HCT116 (cell line): ENCODE data around the gene CAST. TPM values are rescaled to one million over a fixed set of nuclear protein-coding genes. Genes with fewer than 3 reads are reported as not detected.

Source experiments
- ATAC-seq: fragments of 200-7000 bp; cut with Tn5 transposase; 2 replicates; pipeline ENCODE4 v1.9.1; 2020; ENCODE audit warnings: mild to moderate bottlenecking, moderate library complexity
- BruUV-seq: library from RNA; stranded (reverse); fragments of 400-500 nt; replicated peaks from 2 replicates; lab custom pipeline; 2021; lab: Mats Ljungman, UMichigan
- CTCF ChIA-PET: fragments of 300-600 bp; sonication (Branson Sonifier 250); formaldehyde crosslinking; loops from one replicate; lab custom pipeline; 2021; ENCODE audit warnings: antibody characterized with exemption; lab: Charles Lee
- POLR2A ChIA-PET: fragments of 300-600, 350-600 bp; sonication (Branson Sonifier 250); formaldehyde crosslinking; loops from one replicate; lab custom pipeline; 2021; ENCODE audit warnings: antibody characterized with exemption; lab: Charles Lee
- RAD21 ChIA-PET, 2 experiments: fragments of 300-600 bp; sonication (Branson Sonifier 250); formaldehyde crosslinking; loops; one replicate each; lab custom pipeline; 2023; ENCODE audit warnings: low total read pairs in 2 of 2; ENCODE audit not compliant: uncharacterized antibody in 2 of 2, unreplicated experiment in 2 of 2, low non-redundant PET in 1 of 2; lab: Charles Lee
- DNase-seq: peaks from one replicate; pipeline ENCODE4 v3.0.0-alpha.2; 2010; ENCODE audit warnings: low read depth, low spot score
- H2AFZ ChIP-seq: fragments of 200-600 bp; shearing (Covaris generic), sonication (generic); 2 replicates; pipeline ENCODE4 v1.6.1; 2017; ENCODE audit warnings: low read depth, mixed run types, mixed read lengths, antibody characterized with exemption, low read length; ENCODE audit not compliant: poor library complexity, severe bottlenecking
- H3K27ac ChIP-seq: 2 replicates; pipeline ENCODE4 v1.5.1; 2012; ENCODE audit warnings: low read depth, low read length
- H3K27me3 ChIP-seq: fragments of 200-600 bp; sonication (generic); 2 replicates; pipeline ENCODE4 v1.6.1; 2016; ENCODE audit warnings: mixed run types, low read length, mixed read lengths; ENCODE audit not compliant: insufficient read depth
- H3K36me3 ChIP-seq, 2 experiments: fragments of 200-500 bp in 1 of 2; fragments of 200-600 bp in 1 of 2; sonication (Bioruptor generic) in 1 of 2; sonication (generic) in 1 of 2; 2 replicates each; pipeline versions ENCODE4 v1.5.1 to v1.6.1; 2014 to 2016; ENCODE audit warnings: low read length in 2 of 2, inconsistent platforms in 1 of 2, mixed read lengths in 1 of 2, mixed run types in 1 of 2; ENCODE audit not compliant: insufficient read depth in 2 of 2, control insufficient read depth in 1 of 2
- H3K4me1 ChIP-seq, 2 experiments: fragments of 200-600 bp in 1 of 2; sonication (generic) in 1 of 2; 2 replicates each; pipeline versions ENCODE4 v1.5.1 to v1.6.1; 2012 to 2017; ENCODE audit warnings: low read length in 2 of 2, inconsistent platforms in 1 of 2, mild to moderate bottlenecking in 1 of 2, mixed read lengths in 1 of 2, mixed run types in 1 of 2, moderate library complexity in 1 of 2; ENCODE audit not compliant: insufficient read depth in 2 of 2, control insufficient read depth in 1 of 2
- H3K4me2 ChIP-seq: fragments of 200-600 bp; sonication (generic); 2 replicates; pipeline ENCODE4 v1.6.1; 2017; ENCODE audit warnings: mixed run types, low read length, mixed read lengths
- H3K4me3 ChIP-seq, 2 experiments: fragments of 200-600 bp in 1 of 2; sonication (generic) in 1 of 2; replicated peaks in 1 of 2; 2 replicates each; pipeline ENCODE4 v1.5.1; 2011 to 2016; ENCODE audit warnings: low read length in 2 of 2, control low read depth in 1 of 2, low read depth in 1 of 2, mild to moderate bottlenecking in 1 of 2, mixed read lengths in 1 of 2, mixed run types in 1 of 2
- H3K79me2 ChIP-seq: fragments of 200-600 bp; sonication (generic); 2 replicates; pipeline ENCODE4 v1.6.1; 2017; ENCODE audit warnings: mild to moderate bottlenecking, mixed run types, low read length, moderate library complexity, mixed read lengths; ENCODE audit not compliant: insufficient read depth
- H3K9ac ChIP-seq: fragments of 200-600 bp; sonication (generic); 2 replicates; pipeline ENCODE4 v1.6.1; 2016; ENCODE audit warnings: low read length, mixed read lengths
- H3K9me2 ChIP-seq: fragments of 200-600 bp; sonication (generic), shearing (Covaris generic); 2 replicates; pipeline ENCODE4 v1.6.1; 2017; ENCODE audit warnings: mixed run types, mild to moderate bottlenecking, moderate library complexity; ENCODE audit not compliant: insufficient read depth
- H3K9me3 ChIP-seq, 2 experiments: fragments of 200-500 bp in 1 of 2; fragments of 200-600 bp in 1 of 2; sonication (Bioruptor generic) in 1 of 2; sonication (generic) in 1 of 2; 2 replicates each; pipeline ENCODE4 v1.6.1; 2014 to 2017; ENCODE audit warnings: low read length in 2 of 2, mixed read lengths in 2 of 2, inconsistent platforms in 1 of 2, low read depth in 1 of 2, mild to moderate bottlenecking in 1 of 2, mixed run types in 1 of 2, moderate library complexity in 1 of 2; ENCODE audit not compliant: control insufficient read depth in 1 of 2, insufficient read depth in 1 of 2
- H4K20me1 ChIP-seq: fragments of 200-600 bp; sonication (generic), shearing (Covaris generic); 2 replicates; pipeline ENCODE4 v1.6.1; 2017; ENCODE audit warnings: mixed run types, mild to moderate bottlenecking, moderate library complexity; ENCODE audit not compliant: insufficient read depth
- CBX3 ChIP-seq: IDR thresholded peaks from 2 replicates; pipeline ENCODE4 v1.6.1; 2012; ENCODE audit warnings: low read depth
- CEBPB ChIP-seq: IDR thresholded peaks from 2 replicates; pipeline ENCODE4 v1.6.1; 2012; ENCODE audit warnings: low read depth
- EGR1 ChIP-seq: IDR thresholded peaks from 2 replicates; pipeline ENCODE4 v1.6.1; 2012; ENCODE audit warnings: low read depth
- ELF1 ChIP-seq: IDR thresholded peaks from 2 replicates; pipeline ENCODE4 v1.6.1; 2012; ENCODE audit warnings: low read depth, borderline replicate concordance
- EZH2phosphoT487 ChIP-seq: fragments of 200-600 bp; IDR thresholded peaks from 2 replicates; pipeline ENCODE4 v1.6.1; 2018; ENCODE audit warnings: antibody characterized with exemption, borderline replicate concordance
- FOSL1 ChIP-seq: IDR thresholded peaks from 2 replicates; pipeline ENCODE4 v1.6.1; 2012; ENCODE audit warnings: low read depth
- JUND ChIP-seq: IDR thresholded peaks from 2 replicates; pipeline ENCODE4 v1.6.1; 2012
- POLR2A ChIP-seq: IDR thresholded peaks from 2 replicates; pipeline ENCODE4 v1.7.0; 2011; ENCODE audit warnings: borderline replicate concordance; ENCODE audit not compliant: insufficient read depth, insufficient read length; ENCODE audit errors: extremely low read depth
- POLR2AphosphoS5 ChIP-seq: IDR thresholded peaks from 2 replicates; pipeline ENCODE4 v1.6.1; 2011; ENCODE audit warnings: mild to moderate bottlenecking, low read depth, low read length, moderate library complexity
- RAD21 ChIP-seq: IDR thresholded peaks from 2 replicates; pipeline ENCODE4 v1.6.1; 2012; ENCODE audit warnings: low read depth, mild to moderate bottlenecking
- SIN3A ChIP-seq: IDR thresholded peaks from 2 replicates; pipeline ENCODE4 v1.6.1; 2012; ENCODE audit warnings: low read depth
- SP1 ChIP-seq: IDR thresholded peaks from 2 replicates; pipeline ENCODE4 v1.6.1; 2012; ENCODE audit warnings: low read depth
- ZBTB33 ChIP-seq: IDR thresholded peaks from 2 replicates; pipeline ENCODE4 v1.6.1; 2011; ENCODE audit warnings: mild to moderate bottlenecking, low read length, moderate library complexity; ENCODE audit not compliant: insufficient replicate concordance; ENCODE audit errors: extremely low read depth
- ZNF274 ChIP-seq: fragments of 200-500 bp; sonication (Bioruptor generic); IDR thresholded peaks from 2 replicates; pipeline ENCODE4 v1.6.1; 2014; ENCODE audit warnings: mild to moderate bottlenecking, low read depth, low read length, inconsistent platforms
- intact Hi-C: fragments of 100-400 bp; cut with micrococcal nuclease; formaldehyde crosslinking; loops from 2 replicates; pipeline ENCODE4 v1.10.0; 2022
- total RNA-seq: library from RNA; stranded (reverse); gene quantifications from one replicate; pipeline ENCODE4 v1.2.1, GENCODE V29; 2021; ENCODE audit not compliant: unreplicated experiment
- TF ChIP-seq, protein P1 (sequence below): IDR thresholded peaks from 2 replicates; pipeline ENCODE4 v1.6.1; 2012

CAST gene
- total RNA-seq, 1 experiment from 2014 or later, result 142 TPM

- H3K9me3 ChIP-seq, result no peaks in the 10 kb centered on the region
- H3K4me1 ChIP-seq, result peaks cover 6 to 8% of the 10 kb centered on the region in 2 experiments
- no peak overlapping the region for H2AFZ ChIP-seq
- no peak overlapping the region for H3K9ac ChIP-seq
- DNase-seq (no peak), ATAC-seq (no peak)
- H3K4me3 ChIP-seq, result no peak overlapping the region
- no peak overlapping the region for H3K27ac ChIP-seq
- H3K4me2 ChIP-seq, result no peak overlapping the region
- ChIA-PET POLR2A (no interaction called here), RAD21 (no interaction called here), CTCF (no interaction called here)
- TF ChIP-seq POLR2A (no peak), CEBPB (no peak), SP1 (no peak), ZBTB33 (no peak), RAD21 (no peak), SIN3A (no peak), CBX3 (no peak), EGR1 (no peak), FOSL1 (no peak), ELF1 (no peak), ZNF274 (no peak)
- no TSS peak for BruUV-seq
- no peaks in the 10 kb centered on the region for H4K20me1 ChIP-seq
- no peaks in the 10 kb centered on the region for H3K27me3 ChIP-seq
- no peaks in the 10 kb centered on the region for H3K79me2 ChIP-seq
- intact Hi-C loops, result no loop called here
- no peaks in the 10 kb centered on the region for H3K9me2 ChIP-seq
- no peaks in the 10 kb centered on the region for H3K36me3 ChIP-seq
Observed at GRCh38 chr5:96648593-96648992, 13.6 kb upstream of the CAST start.

DNA sequence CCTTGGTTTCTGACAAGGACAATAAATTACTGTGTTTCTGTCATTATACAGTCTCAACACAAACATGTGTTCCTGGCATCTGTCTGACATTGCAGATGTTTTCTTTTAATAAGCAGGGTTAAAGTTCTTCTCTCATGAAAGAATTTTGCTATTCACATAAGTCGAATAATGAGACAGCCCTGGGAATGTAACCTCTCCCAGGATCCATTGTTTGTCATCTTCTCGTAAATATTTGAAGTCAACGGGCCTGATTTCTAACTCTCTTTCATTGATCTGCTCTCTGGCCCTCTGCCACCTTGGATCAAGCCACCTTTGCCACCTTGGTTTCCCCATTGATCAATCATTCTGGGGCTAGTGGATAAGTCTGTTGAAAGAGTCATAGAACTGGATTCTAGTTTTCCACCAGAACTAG is 12.9 kb upstream of the CAST start:
- peaks cover 6 to 8% of the 10 kb centered on the region in 2 experiments for H3K4me1 ChIP-seq
- H3K4me2 ChIP-seq, result no peak overlapping the region
- H3K79me2 ChIP-seq, result no peaks in the 10 kb centered on the region
- H3K9me2 ChIP-seq, result no peaks in the 10 kb centered on the region
- TF ChIP-seq EZH2phosphoT487 (no peak), SP1 (no peak), ZNF274 (no peak), POLR2A (no peak), EGR1 (no peak), POLR2AphosphoS5 (no peak), JUND (no peak)
- TF ChIP-seq, protein P1, sequence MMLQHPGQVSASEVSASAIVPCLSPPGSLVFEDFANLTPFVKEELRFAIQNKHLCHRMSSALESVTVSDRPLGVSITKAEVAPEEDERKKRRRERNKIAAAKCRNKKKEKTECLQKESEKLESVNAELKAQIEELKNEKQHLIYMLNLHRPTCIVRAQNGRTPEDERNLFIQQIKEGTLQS, result no peak
- no peaks in the 10 kb centered on the region for H3K36me3 ChIP-seq
- no peak overlapping the region for H3K9ac ChIP-seq
- no peaks in the 10 kb centered on the region for H4K20me1 ChIP-seq
- no peak overlapping the region for H3K4me3 ChIP-seq
- ChIA-PET CTCF (no interaction called here), POLR2A (no interaction called here), RAD21 (no interaction called here)
- H3K27me3 ChIP-seq, result no peaks in the 10 kb centered on the region
- no peak overlapping the region for H3K27ac ChIP-seq
- no peak overlapping the region for H2AFZ ChIP-seq
- no peak for ATAC-seq
- no TSS peak for BruUV-seq
- intact Hi-C loops, result no loop called here
- no peak for DNase-seq
- H3K9me3 ChIP-seq, result no peaks in the 10 kb centered on the region
